Mesenchymal stem cell (in vitro differentiated cells and primary cell): ENCODE data around the gene HIPK1.

Source experiments
- DNase-seq: peaks from one replicate; pipeline ENCODE4 v3.0.0-alpha.2; 2013
- H2AFZ ChIP-seq: one replicate; pipeline ENCODE4 v1.6.1; 2013; ENCODE audit warnings: low read depth, mild to moderate bottlenecking, control low read depth, inconsistent platforms, low read length, moderate library complexity
- H2AK5ac ChIP-seq: 2 replicates; pipeline ENCODE4 v1.6.1; 2013; ENCODE audit warnings: low read length, moderate library complexity, mild to moderate bottlenecking, inconsistent platforms; ENCODE audit not compliant: severe bottlenecking
- H2BK120ac ChIP-seq: one replicate; pipeline ENCODE4 v1.6.1; 2013; ENCODE audit warnings: low read depth, mild to moderate bottlenecking, inconsistent platforms, low read length, moderate library complexity
- H2BK12ac ChIP-seq, 2 experiments: one replicate each; pipeline ENCODE4 v1.6.1; 2013; ENCODE audit warnings: inconsistent platforms in 2 of 2, low read length in 2 of 2, mild to moderate bottlenecking in 2 of 2, moderate library complexity in 2 of 2, control low read depth in 1 of 2
- H2BK15ac ChIP-seq: one replicate; pipeline ENCODE4 v1.6.1; 2013; ENCODE audit warnings: mild to moderate bottlenecking, low read depth, inconsistent platforms; ENCODE audit not compliant: poor library complexity, severe bottlenecking
- H2BK5ac ChIP-seq: 2 replicates; pipeline ENCODE4 v1.6.1; 2013; ENCODE audit warnings: low read depth, mild to moderate bottlenecking, low read length, control low read depth, inconsistent platforms; ENCODE audit not compliant: poor library complexity, severe bottlenecking
- H3K14ac ChIP-seq, 2 experiments: one replicate each; pipeline ENCODE4 v1.6.1; 2013; ENCODE audit warnings: inconsistent platforms in 2 of 2, low read length in 2 of 2, control low read depth in 1 of 2, mild to moderate bottlenecking in 1 of 2, moderate library complexity in 1 of 2
- H3K18ac ChIP-seq, 2 experiments: one replicate each; pipeline ENCODE4 v1.6.1; 2013; ENCODE audit warnings: inconsistent platforms in 2 of 2, low read length in 2 of 2, control low read depth in 1 of 2, low read depth in 1 of 2, mild to moderate bottlenecking in 1 of 2
- H3K23ac ChIP-seq, 2 experiments: one replicate each; pipeline ENCODE4 v1.6.1; 2013; ENCODE audit warnings: inconsistent platforms in 2 of 2, low read length in 2 of 2, mild to moderate bottlenecking in 2 of 2, moderate library complexity in 2 of 2, control low read depth in 1 of 2
- H3K27ac ChIP-seq: 2 replicates; pipeline ENCODE4 v1.5.1; 2013; ENCODE audit warnings: mild to moderate bottlenecking, moderate library complexity, low read length, control low read depth, inconsistent platforms; ENCODE audit not compliant: poor library complexity, severe bottlenecking
- H3K27me3 ChIP-seq, 2 experiments: 2 replicates each; pipeline versions ENCODE4 v1.6.1 to v1.7.0; 2013; ENCODE audit warnings: low read length in 2 of 2, mild to moderate bottlenecking in 2 of 2, moderate library complexity in 2 of 2, control low read depth in 1 of 2, inconsistent platforms in 1 of 2; ENCODE audit not compliant: control insufficient read depth in 1 of 2, insufficient read depth in 1 of 2
- H3K36me3 ChIP-seq, 2 experiments: 2 replicates each; pipeline versions ENCODE4 v1.6.1 to v1.7.0; 2013; ENCODE audit warnings: low read length in 2 of 2, control low read depth in 1 of 2, inconsistent platforms in 1 of 2, low read depth in 1 of 2, mild to moderate bottlenecking in 1 of 2; ENCODE audit not compliant: insufficient read depth in 2 of 2, control insufficient read depth in 1 of 2
- H3K4ac ChIP-seq, 2 experiments: one replicate each; pipeline ENCODE4 v1.6.1; 2013; ENCODE audit warnings: inconsistent platforms in 2 of 2, low read length in 2 of 2, mild to moderate bottlenecking in 2 of 2, moderate library complexity in 2 of 2, control low read depth in 1 of 2, low read depth in 1 of 2
- H3K4me1 ChIP-seq: 2 replicates; pipeline ENCODE4 v1.6.1; 2013; ENCODE audit warnings: low read depth, low read length, control low read depth; ENCODE audit not compliant: control insufficient read depth, insufficient read depth
- H3K4me2 ChIP-seq: 2 replicates; pipeline ENCODE4 v1.6.1; 2013; ENCODE audit warnings: low read length, mild to moderate bottlenecking, inconsistent platforms; ENCODE audit not compliant: poor library complexity, severe bottlenecking
- H3K4me3 ChIP-seq, 2 experiments: 2 replicates each; pipeline versions ENCODE4 v1.5.1 to v1.7.0; 2013; ENCODE audit warnings: low read length in 2 of 2, mild to moderate bottlenecking in 2 of 2, control low read depth in 1 of 2, low read depth in 1 of 2; ENCODE audit not compliant: insufficient read depth in 1 of 2
- H3K79me1 ChIP-seq: replicated peaks from 2 replicates; pipeline ENCODE4 v1.6.1; 2013; ENCODE audit warnings: mild to moderate bottlenecking, control low read depth, low read length, inconsistent platforms; ENCODE audit not compliant: poor library complexity, severe bottlenecking
- H3K9ac ChIP-seq: 2 replicates; pipeline ENCODE4 v1.7.0; 2013; ENCODE audit warnings: mild to moderate bottlenecking, low read length, moderate library complexity
- H3K9me3 ChIP-seq: 2 replicates; pipeline ENCODE4 v1.7.0; 2013; ENCODE audit warnings: mild to moderate bottlenecking, low read length; ENCODE audit not compliant: control insufficient read depth
- H4K8ac ChIP-seq: one replicate; pipeline ENCODE4 v1.6.1; 2013; ENCODE audit warnings: inconsistent platforms, mild to moderate bottlenecking, low read length, moderate library complexity
- H4K91ac ChIP-seq: one replicate; pipeline ENCODE4 v1.6.1; 2013; ENCODE audit warnings: mild to moderate bottlenecking, low read length, inconsistent platforms
- WGBS: methylation state at CpG from one replicate; pipeline ENCODE4 v1.1.7; 2013; ENCODE audit warnings: mixed read lengths; 5-methylcytosine and 5-hydroxymethylcytosine counted together

The HIPK1 gene

GRCh38 chr1:113986802-113987201 lies 57.7 kb downstream of the HIPK1 start:
- Histone ChIP-seq H3K4me2 (no peak overlapping the region), H2AK5ac (no peak overlapping the region), H3K9ac (no peak overlapping the region), H3K4me3 (no peak overlapping the region), H3K79me1 (no peaks in the 10 kb centered on the region), H4K91ac (no peak overlapping the region), H2BK5ac (no peak overlapping the region), H3K18ac (no peak overlapping the region), H2BK12ac (no peak overlapping the region), H3K4ac (no peak overlapping the region), H2AFZ (no peak overlapping the region), H4K8ac (no peak overlapping the region), H3K9me3 (no peaks in the 10 kb centered on the region), H3K36me3 (no peaks in the 10 kb centered on the region), H3K4me1 (peaks cover 29% of the 10 kb centered on the region), H2BK15ac (no peak overlapping the region), H3K27ac (no peak overlapping the region), H2BK120ac (no peak overlapping the region), H3K14ac (no peak overlapping the region), H3K27me3 (no peaks in the 10 kb centered on the region), H3K23ac (no peak overlapping the region)
- DNase-seq: no peak
- 89% methylated on average over 6 of the region's 6 CpGs for WGBS

DNA sequence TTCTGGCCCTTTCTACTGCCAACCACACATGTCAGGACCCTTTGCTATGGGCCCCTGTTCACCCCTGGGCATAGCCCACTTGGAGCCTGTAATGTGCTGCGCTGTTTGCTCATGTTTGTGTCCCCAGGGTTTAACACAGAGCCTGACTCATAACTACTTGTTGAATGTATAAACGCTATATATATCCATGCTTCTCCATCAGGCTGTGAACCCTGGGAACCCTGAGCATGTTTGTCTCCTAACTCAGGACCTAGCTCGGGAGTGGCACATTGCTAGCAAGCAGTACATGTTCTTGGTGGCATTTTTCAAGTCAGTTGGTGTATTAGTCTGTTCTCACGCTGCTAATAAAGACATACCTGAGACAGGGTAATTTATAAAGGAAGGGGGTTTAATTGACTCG lies 58.1 kb downstream of the HIPK1 start:
- Histone ChIP-seq H4K91ac (no peak overlapping the region), H3K4me3 (no peak overlapping the region), H3K4me2 (no peak overlapping the region), H2BK5ac (no peak overlapping the region), H3K27ac (no peak overlapping the region), H3K27me3 (no peaks in the 10 kb centered on the region), H3K4me1 (peaks cover 25% of the 10 kb centered on the region), H3K14ac (no peak overlapping the region), H3K23ac (no peak overlapping the region), H3K4ac (no peak overlapping the region), H2BK12ac (no peak overlapping the region), H3K9me3 (no peaks in the 10 kb centered on the region), H2AK5ac (no peak overlapping the region), H2BK15ac (no peak overlapping the region), H3K18ac (no peak overlapping the region), H2BK120ac (no peak overlapping the region), H2AFZ (no peak overlapping the region), H3K9ac (no peak overlapping the region), H4K8ac (no peak overlapping the region), H3K36me3 (no peaks in the 10 kb centered on the region), H3K79me1 (no peaks in the 10 kb centered on the region)
- DNase-seq: peak; percentile 24
- WGBS: 54% methylated on average over 5 of the region's 5 CpGs

DNA sequence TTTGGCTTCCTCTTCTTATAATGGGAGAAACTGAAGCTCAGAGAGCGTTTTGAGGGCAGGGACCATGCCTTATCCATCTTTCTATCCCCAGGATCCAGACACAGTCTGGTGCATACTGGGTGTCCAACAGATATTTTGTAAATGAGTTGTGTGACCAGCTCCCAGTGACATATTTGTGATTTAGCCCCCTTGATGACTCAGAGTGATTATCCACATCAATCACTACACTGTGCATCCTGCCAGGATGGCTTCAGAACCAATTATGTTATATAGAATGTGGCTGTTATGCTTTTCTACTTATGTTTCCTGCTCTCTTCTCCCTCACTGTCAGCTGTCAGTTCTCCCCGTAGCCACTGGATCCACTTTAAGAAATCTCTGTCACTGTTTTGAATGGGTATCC lies 61.4 kb downstream of the HIPK1 start:
- Histone ChIP-seq H2BK120ac (no peak overlapping the region), H3K27ac (no peak overlapping the region), H3K27me3 (no peaks in the 10 kb centered on the region), H3K18ac (no peak overlapping the region), H3K9me3 (peaks cover 13% of the 10 kb centered on the region), H3K4me2 (no peak overlapping the region), H3K36me3 (peaks cover 0 to 3% of the 10 kb centered on the region in 2 experiments), H2AK5ac (no peak overlapping the region), H2AFZ (no peak overlapping the region), H2BK12ac (no peak overlapping the region), H3K79me1 (no peaks in the 10 kb centered on the region), H3K9ac (no peak overlapping the region), H2BK5ac (no peak overlapping the region), H3K4ac (no peak overlapping the region), H2BK15ac (no peak overlapping the region), H4K8ac (no peak overlapping the region), H4K91ac (no peak overlapping the region), H3K4me1 (no peaks in the 10 kb centered on the region), H3K4me3 (no peak overlapping the region), H3K14ac (no peak overlapping the region), H3K23ac (no peak overlapping the region)
- WGBS: 90% methylated on average over 1 of the region's 2 CpGs
- DNase-seq: no peak

- no peak overlapping the region for H3K14ac ChIP-seq
- H3K4ac ChIP-seq: no peak overlapping the region
- no peaks in the 10 kb centered on the region for H3K79me1 ChIP-seq
- no peak overlapping the region for H2AK5ac ChIP-seq
- no peaks in the 10 kb centered on the region for H3K4me1 ChIP-seq
- peaks cover 0 to 3% of the 10 kb centered on the region in 2 experiments for H3K36me3 ChIP-seq
- no peak overlapping the region for H3K23ac ChIP-seq
- no peak overlapping the region for H3K4me2 ChIP-seq
- no peak overlapping the region for H2BK15ac ChIP-seq
- no peak overlapping the region for H2BK12ac ChIP-seq
- H3K18ac ChIP-seq: no peak overlapping the region
- no peak overlapping the region for H3K4me3 ChIP-seq
- no peak overlapping the region for H2BK5ac ChIP-seq
- no peak overlapping the region for H4K91ac ChIP-seq
- H2AFZ ChIP-seq: no peak overlapping the region
- H3K27ac ChIP-seq: no peak overlapping the region
- no peak overlapping the region for H3K9ac ChIP-seq
- no peak overlapping the region for H2BK120ac ChIP-seq
- H3K9me3 ChIP-seq: peaks cover 17% of the 10 kb centered on the region
- 100% methylated on average over 4 of the region's 4 CpGs for WGBS
- no peak overlapping the region for H4K8ac ChIP-seq
- H3K27me3 ChIP-seq: no peaks in the 10 kb centered on the region
- DNase-seq: no peak
Observed at GRCh38 chr1:113990961-113991360, 61.8 kb downstream of the HIPK1 start.
